HG02588 (cell line): ENCODE measurements around the gene CLK2.
"Not testable (repeated sequence)": the region's sequence is repeated elsewhere in the genome, so short reads cannot be mapped to it uniquely, and the experiment has no call there.

ENCODE experiments used
- ATAC-seq: cut with Tn5 transposase; IDR thresholded peaks from one replicate; pipeline ENCODE4 v1.9.1; 2021; ENCODE audit warnings: mild to moderate bottlenecking, moderate library complexity; ENCODE audit not compliant: unreplicated experiment

Gene CLK2

DNA sequence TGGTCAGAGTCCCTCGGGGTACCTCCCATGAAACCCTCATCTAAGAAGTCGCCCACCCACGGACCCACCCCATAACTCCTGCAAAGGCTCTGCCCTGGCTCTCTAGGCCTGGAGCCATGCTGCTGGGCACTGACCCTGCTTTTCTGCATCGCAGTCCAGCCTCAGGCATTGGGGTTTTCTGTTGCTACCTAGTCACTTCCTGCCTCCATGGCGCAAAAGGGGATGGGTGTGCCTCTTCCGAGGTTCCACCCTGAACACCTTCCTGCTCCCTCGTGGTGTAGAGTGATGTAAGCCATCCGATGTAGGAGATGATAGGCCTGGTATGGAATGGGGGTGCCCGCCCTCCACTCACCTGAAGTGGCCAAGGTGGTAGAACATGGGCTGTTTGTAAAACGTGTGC, 58.6 kb downstream of the CLK2 start:
- ATAC-seq, result not testable (repeated sequence)
